ENCODE measurements around the gene KLF7.

- TF ChIP-seq CTCF (IDR thresholded peaks at IDR 0.05; ENCODE audit: borderline replicate concordance, extremely low read depth, low read length, poor library complexity, severe bottlenecking) (no peak), EZH2 (IDR thresholded peaks at IDR 0.05; ENCODE audit: borderline replicate concordance, low read depth, low read length, severe bottlenecking) (no peak)
Observed at GRCh38 chr2:207107551-207107950, 58.2 kb downstream of the KLF7 start.

All from DND-41 (cell line).